Upper lobe of left lung (tissue), 4 donors: Measurements from ENCODE around the gene OPTC.

Experiments used
- EP300 ChIP-seq, 4 donors: sonication (generic); formaldehyde crosslinking; IDR thresholded peaks; one replicate each; pipeline ENCODE4 v1.5.1; 2017; ENCODE audit warnings: antibody characterized with exemption in 4 of 4, control low read depth in 2 of 4
- POLR2A ChIP-seq, 4 donors: fragments of 450-650 bp; IDR thresholded peaks; one replicate each; pipeline ENCODE4 v1.5.1; 2016 to 2017; ENCODE audit warnings: antibody characterized with exemption in 4 of 4, mild to moderate bottlenecking in 2 of 4
- POLR2AphosphoS5 ChIP-seq, 2 donors: sonication (generic); formaldehyde crosslinking; IDR thresholded peaks; one replicate each; pipeline ENCODE4 v1.5.1; 2017; ENCODE audit warnings: antibody characterized with exemption in 2 of 2
- TF ChIP-seq, protein P1 (sequence below), 6 experiments: fragments of 450-650 bp in 4 of 6; fragments of 200-600 bp in 2 of 6; sonication (generic) in 2 of 6; IDR thresholded peaks; one replicate each; pipeline ENCODE4 v1.5.1; 2016 to 2019; ENCODE audit warnings: antibody characterized with exemption in 6 of 6

DNA sequence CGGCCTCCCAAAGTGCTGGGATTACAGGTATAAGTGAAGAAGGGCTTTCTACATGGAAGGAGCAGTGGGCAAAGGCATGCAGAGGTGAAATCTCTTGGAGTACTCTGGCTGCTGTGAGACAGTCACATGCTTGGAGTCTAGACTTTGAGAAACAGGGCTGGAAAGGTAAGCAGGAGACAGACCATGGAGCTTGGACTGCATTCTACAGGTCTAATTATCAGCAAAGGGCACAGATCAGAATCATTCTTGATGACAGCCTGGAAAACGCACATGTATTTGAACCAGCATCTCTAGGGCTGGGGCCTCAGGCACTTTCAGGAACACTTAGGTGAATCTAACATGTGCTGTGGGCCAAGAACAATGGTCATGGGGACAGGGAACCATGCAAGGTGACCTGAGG is 25.6 kb upstream of the OPTC start:
- no peak for TF ChIP-seq POLR2AphosphoS5 (IDR thresholded peaks at IDR 0.05)
- TF ChIP-seq, protein P1, sequence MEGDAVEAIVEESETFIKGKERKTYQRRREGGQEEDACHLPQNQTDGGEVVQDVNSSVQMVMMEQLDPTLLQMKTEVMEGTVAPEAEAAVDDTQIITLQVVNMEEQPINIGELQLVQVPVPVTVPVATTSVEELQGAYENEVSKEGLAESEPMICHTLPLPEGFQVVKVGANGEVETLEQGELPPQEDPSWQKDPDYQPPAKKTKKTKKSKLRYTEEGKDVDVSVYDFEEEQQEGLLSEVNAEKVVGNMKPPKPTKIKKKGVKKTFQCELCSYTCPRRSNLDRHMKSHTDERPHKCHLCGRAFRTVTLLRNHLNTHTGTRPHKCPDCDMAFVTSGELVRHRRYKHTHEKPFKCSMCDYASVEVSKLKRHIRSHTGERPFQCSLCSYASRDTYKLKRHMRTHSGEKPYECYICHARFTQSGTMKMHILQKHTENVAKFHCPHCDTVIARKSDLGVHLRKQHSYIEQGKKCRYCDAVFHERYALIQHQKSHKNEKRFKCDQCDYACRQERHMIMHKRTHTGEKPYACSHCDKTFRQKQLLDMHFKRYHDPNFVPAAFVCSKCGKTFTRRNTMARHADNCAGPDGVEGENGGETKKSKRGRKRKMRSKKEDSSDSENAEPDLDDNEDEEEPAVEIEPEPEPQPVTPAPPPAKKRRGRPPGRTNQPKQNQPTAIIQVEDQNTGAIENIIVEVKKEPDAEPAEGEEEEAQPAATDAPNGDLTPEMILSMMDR (IDR thresholded peaks at IDR 0.05): no peak
- TF ChIP-seq POLR2A (IDR thresholded peaks at IDR 0.05): no peak
- no peak for TF ChIP-seq EP300 (IDR thresholded peaks at IDR 0.05)
